SK-N-MC (cell line): ENCODE data around the gene ARID4B.

Experiments used
- EZH2 ChIP-seq: fragments of 200-600 bp; sonication (generic); IDR thresholded peaks from one replicate; pipeline ENCODE4 v1.6.1; 2017; ENCODE audit warnings: antibody characterized with exemption
- FOXP2 ChIP-seq: optimal IDR thresholded peaks from 2 replicates; pipeline ENCODE3; 2011; ENCODE audit warnings: mild to moderate bottlenecking, moderate library complexity; ENCODE audit not compliant: insufficient read depth; ENCODE audit errors: extremely low read length, control extremely low read depth
- POLR2AphosphoS5 ChIP-seq: IDR thresholded peaks from 2 replicates; pipeline ENCODE4 v1.6.1; 2012; ENCODE audit warnings: mild to moderate bottlenecking, low read depth, low read length, borderline replicate concordance

DNA sequence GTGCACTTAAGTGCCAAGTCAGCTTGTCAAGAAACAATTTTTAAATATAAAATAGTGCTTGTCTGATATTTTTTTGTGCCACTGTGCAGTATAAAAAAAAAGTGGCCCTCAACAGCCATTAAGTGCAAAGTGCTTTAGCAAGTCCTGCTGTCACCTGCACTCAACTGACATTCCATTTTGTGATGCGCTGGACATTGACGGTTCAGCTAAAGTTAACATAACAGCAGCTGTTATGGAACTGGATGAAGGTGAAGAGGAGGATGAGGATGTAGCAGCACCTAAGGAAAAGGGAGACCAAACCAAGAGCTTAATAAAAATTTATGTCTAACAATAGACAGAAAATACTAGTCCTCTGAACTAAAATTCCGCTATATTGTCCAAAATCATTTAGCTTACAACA, 159.6 kb downstream of the ARID4B start:
- TF ChIP-seq EZH2 (no peak), POLR2AphosphoS5 (no peak), FOXP2 (no peak)
